HG03135 (cell line): ENCODE data around the gene HCFC1.

ENCODE experiments used
- ATAC-seq: cut with Tn5 transposase; IDR thresholded peaks from one replicate; pipeline ENCODE4 v1.9.1; 2021; ENCODE audit warnings: mild to moderate bottlenecking, moderate library complexity; ENCODE audit not compliant: unreplicated experiment

The HCFC1 gene

DNA sequence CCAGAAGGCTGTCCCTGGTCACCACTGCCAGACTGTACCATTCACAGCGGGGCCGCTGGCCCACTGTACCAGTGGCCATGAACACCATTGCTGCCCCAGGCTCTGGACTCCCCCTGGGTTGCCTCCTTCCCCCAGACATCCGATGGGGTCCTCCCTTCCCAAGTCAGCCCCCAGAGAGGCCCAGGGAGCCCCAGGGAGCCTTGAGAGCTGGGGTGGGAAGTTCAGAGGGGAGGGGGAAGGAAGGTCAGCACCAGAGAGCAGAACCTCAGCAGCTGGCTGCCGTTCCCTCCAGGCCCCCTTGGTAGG, 45.1 kb downstream of the HCFC1 start:
- peak; percentile 0 for ATAC-seq

DNA sequence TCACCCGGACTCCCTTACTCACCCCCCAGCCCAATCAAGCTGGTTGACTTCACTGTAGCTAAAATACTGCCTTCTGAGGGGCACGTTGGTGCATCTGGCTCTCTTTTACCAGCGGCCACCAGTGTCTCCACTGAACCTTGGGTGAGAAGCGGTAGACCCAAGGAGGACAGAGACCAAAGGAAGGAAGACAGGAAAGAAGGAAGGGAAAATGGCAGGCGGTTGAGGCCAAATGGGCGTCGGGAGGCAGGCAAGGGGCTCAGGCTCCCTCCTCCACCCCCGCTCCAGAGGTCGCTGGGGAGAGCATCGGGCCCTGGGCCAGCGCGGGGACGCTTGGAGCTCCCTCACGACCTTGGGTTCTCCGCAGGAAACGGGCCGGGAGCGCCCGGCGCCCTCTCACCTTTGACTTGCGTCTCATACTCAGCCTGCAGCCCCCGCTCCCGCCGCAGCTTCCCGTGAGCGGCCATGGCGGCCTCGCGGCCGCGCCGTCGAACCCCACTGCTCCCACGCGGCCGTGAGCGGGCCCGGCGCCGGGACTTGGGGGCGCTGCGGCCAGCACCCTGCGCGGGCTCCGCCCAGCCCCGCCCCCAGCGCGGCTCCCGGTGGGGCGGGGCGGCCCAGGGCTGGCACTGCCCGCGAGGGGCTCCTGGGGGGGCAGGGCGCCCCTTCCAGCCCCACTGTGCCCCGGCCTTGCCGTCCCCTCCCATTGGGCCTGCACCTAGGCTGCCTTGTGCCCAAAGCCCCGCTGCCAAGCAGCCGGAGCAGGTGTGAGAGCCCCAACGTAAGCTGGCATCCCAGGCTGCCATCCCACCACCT, 45.7 kb downstream of the HCFC1 start, which contains the start of gene ARHGAP4:
Gene ARHGAP4, minus strand, starts transcription at position 526 of the 813 bp plus-strand sequence. Its CDS starts 62 bp downstream, at position 464.
- no peak for ATAC-seq

DNA sequence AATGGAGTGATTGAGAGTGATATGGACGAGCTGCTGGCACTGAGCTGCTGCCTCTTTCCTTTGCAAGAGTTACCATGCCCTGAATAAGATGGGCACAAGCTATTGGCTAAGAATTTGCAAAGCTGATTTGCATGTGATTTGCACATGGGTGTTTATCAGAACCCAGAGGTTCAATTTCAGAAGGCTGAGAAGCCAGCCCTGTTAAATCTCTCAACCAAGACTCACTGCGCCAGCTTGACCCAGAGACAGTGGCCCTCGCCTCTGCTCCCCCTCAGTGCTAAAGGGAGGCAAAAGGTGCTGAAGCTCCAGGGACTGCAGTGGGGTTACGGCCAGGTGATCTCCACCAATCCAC, 46.3 kb downstream of the HCFC1 start:
- ATAC-seq, result no peak

GRCh38 chrX:153924149-153924861, 47.3 kb downstream of the HCFC1 start:
- no peak for ATAC-seq

- no peak for ATAC-seq
Observed at GRCh38 chrX:153922932-153923857, 48.4 kb downstream of the HCFC1 start.

GRCh38 chrX:153921511-153922446, 49.8 kb downstream of the HCFC1 start:
- ATAC-seq, result no peak

DNA sequence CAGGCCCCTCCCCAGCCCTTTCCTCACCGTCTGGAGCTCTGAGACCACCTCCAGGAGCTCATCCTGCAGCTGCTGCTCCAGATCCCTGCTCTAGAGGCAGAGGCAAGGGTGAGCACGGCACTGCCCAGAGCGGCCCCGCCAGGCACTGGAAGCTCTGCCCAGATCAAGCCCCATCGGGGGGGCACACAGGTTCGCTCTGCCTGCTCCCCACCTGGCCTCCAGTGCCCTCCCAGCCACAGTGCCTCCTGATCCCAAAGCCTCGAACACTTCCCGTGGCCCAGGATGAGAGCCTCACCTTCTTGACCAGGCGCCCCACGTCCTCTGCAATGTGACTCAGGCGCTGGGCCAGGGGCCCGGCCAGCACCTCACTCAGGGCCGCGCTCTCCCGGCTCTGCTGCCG, 50.5 kb downstream of the HCFC1 start:
- ATAC-seq, result no peak

GRCh38 chrX:153920546-153920945, 51.1 kb downstream of the HCFC1 start:
- no peak for ATAC-seq

DNA sequence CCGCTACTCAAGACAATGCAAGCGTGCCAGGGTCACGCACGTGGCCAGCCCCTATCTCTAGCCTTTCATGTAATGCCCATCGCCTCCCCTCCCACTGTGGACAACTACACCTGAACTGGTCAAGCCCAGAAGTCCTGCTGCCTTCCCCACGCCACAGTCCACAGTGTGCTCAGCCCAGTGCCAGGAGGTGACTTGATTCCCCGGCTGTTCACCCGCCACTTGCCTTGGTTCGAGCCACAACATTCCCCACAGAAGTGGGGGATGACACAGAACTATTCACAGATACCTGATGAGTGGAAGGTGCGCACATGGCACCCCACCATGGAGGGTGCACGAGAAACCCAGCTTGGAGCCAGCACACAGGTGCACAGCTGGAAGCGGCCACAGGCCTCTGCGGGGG, 52.3 kb downstream of the HCFC1 start:
- no peak for ATAC-seq

DNA sequence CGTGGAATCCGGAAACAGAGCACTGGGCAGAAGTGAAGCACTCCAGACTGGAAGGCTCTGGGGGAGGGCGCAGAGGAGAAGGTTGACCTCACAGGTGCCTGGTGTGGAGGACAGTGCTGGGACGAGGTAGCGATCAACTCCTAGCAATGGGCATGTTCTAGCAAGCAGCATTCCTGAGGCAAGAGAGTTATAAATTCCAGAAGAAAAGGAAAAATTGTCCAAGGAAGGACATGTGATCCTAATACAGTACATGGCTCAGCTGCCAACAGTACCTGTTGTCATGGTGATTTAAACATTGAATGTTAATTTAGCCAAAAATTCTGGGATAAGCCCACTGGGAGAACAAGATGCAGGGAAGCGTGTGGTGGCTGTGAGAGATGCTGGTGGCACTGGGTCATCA, 53.7 kb downstream of the HCFC1 start:
- no peak for ATAC-seq

- ATAC-seq, result no peak
Observed at GRCh38 chrX:153913701-153914100, 57.9 kb downstream of the HCFC1 start.

GRCh38 chrX:153913211-153913610, 58.4 kb downstream of the HCFC1 start:
- no peak for ATAC-seq

GRCh38 chrX:153911798-153912197, 59.8 kb downstream of the HCFC1 start:
- ATAC-seq, result no peak

DNA sequence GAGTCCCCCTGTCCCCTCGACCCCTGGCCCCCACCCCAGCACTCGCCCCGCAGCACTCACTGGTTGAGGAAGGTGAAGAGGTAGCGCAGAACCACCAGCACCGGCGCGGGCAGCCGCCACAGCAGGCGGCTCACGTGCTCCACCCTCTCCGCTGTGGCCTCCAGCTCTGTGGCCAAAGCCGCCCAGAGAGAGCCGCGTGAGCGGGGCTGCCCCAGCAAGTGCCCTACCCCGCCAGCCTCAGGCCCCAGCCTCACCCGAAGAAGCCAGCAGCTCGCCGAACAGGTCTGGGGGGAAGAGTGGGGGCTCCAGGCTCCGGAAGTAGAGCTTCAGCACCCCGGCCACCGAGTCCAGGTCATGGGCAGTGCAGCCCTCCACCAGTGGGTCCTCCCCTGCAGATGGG, 61.2 kb downstream of the HCFC1 start:
- no peak for ATAC-seq

GRCh38 chrX:153909980-153910360, 61.6 kb downstream of the HCFC1 start:
- no peak for ATAC-seq

DNA sequence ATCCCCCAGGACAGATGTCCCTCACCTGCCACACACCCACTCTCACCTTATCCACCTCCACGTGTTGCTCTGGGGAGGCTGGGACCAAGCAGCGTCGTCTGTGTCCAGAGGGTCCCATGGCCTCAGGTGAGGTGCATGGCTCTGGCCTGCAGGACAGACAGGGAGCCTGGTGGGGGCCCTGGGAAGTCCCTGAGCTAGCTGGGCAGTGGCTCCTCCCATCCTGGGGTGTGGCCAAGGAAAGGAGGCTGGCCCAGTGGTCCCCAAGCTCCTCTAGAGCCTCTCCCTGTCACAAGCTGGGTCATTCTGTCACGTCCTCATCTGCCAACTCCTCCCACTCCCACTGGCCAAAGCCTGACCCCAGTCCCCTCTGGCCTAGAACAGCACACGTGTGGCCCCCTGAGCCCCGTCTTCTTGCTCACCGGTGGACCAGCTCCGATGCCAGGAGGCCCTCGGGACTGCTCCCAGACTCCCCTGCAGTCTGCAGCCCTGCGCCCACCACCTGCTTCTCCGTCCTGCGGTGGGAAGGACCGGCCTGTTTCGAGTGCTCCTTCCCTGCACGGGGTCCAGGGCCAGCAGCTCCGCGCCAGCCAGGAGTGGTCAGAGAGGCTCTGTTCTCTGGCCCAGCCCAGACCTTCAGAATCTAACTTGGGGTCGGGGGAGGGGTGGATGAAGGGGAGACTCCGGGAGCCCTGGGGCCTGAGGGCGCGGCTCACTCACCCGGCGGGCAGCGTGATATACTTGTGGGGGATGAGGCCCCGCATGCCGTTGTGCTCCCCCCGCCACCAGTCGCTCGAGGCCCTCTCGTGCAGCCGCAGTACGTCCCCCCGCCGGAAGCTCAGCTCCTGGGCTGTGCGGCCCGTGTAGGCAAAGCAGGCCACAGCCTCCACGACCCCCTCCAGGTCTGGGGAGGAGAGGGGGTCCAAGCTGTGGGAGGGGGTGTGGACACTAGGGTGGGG, 62.3 kb downstream of the HCFC1 start:
- ATAC-seq, result no peak

DNA sequence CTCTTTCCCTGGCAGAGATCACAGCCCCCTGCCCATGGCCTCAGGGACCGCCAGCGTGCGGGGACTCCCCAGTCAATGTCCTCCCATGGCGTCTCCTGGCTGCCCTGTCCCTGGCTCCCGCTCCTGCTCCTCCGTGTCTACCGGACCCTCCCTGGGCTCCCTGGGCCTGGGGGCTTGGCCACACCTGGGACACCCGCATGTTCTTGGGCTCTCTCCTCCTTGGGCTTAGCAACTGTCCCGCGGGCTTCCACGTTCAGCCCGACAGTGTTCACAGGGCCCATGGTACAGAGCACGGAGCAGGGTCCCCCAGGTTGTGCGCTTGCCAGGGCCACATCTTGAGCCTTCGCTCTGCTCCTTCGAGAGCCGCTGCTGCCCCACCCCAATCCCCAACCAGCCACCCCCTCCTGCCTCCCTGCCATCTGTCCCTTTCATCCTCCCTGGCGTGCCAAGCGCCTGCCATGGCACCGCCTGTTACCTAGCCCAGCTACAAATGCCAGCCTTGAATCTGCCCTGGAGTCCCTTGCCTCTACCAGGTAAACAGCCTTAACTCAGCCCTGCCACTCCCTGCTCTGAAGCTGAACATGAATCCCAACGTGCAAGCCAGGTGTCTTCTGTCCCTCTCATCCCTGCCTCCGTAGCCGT, 63.3 kb downstream of the HCFC1 start:
- no peak for ATAC-seq

DNA sequence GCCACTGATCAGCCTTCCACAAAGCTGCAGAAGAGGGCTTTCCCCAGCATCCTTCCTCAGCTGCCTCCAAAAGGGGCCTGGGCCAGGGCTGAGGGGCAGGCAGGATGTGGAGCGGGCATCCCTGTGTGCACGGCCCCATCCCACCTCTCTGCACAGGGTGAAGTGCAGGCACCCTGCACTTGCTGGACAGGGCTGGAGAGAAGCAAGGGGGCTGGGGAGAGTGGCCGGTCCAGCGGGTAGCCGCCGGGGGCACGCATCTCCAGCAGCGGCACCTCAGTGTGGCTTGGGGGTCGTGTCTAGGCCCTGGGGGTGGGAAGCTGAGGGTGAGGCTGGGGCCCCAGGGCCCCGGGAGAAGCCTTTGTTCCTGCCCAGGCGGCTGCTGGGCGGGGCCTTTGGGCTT, 64.2 kb downstream of the HCFC1 start:
- no peak for ATAC-seq
